MM.1S (cell line): Measurements from ENCODE around the gene CCDC167.

ENCODE experiments used
- DNase-seq: peaks from one replicate; pipeline ENCODE4 v3.0.0-alpha.2; 2015
- H2AFZ ChIP-seq: fragments of 300-600 bp; sonication (generic); 2 replicates; pipeline ENCODE4 v1.6.0; 2016; ENCODE audit warnings: antibody characterized with exemption, low read length
- H3F3A ChIP-seq: fragments of 300-600 bp; sonication (generic); 2 replicates; pipeline ENCODE4 v1.6.1; 2016; ENCODE audit warnings: mild to moderate bottlenecking, antibody characterized with exemption, low read length, moderate library complexity, mixed read lengths; ENCODE audit not compliant: insufficient read depth
- H3K27ac ChIP-seq: fragments of 300-600 bp; sonication (generic); 2 replicates; pipeline ENCODE4 v1.5.1; 2016; ENCODE audit warnings: mild to moderate bottlenecking, low read length
- H3K27me3 ChIP-seq: fragments of 300-600 bp; sonication (generic); replicated peaks from 2 replicates; pipeline ENCODE4 v1.6.0; 2016; ENCODE audit warnings: low read length; ENCODE audit not compliant: insufficient read depth
- H3K36me3 ChIP-seq: fragments of 300-600 bp; sonication (generic); replicated peaks from 2 replicates; pipeline ENCODE4 v1.6.1; 2016; ENCODE audit warnings: mild to moderate bottlenecking, low read length, mixed read lengths; ENCODE audit not compliant: insufficient read depth
- H3K4me1 ChIP-seq: fragments of 300-600 bp; sonication (generic); 2 replicates; pipeline ENCODE4 v1.6.1; 2016; ENCODE audit warnings: low read length, mixed read lengths
- H3K4me2 ChIP-seq: fragments of 300-600 bp; sonication (generic); 2 replicates; pipeline ENCODE4 v1.6.0; 2016; ENCODE audit warnings: low read depth, low read length
- H3K4me3 ChIP-seq: fragments of 300-600 bp; sonication (generic); 2 replicates; pipeline ENCODE4 v1.5.1; 2016; ENCODE audit warnings: low read length, mixed read lengths
- H3K79me2 ChIP-seq: fragments of 300-600 bp; sonication (generic); 2 replicates; pipeline ENCODE4 v1.6.1; 2016; ENCODE audit warnings: mixed run types, low read length, mixed read lengths
- H3K9ac ChIP-seq: fragments of 300-600 bp; sonication (generic); 2 replicates; pipeline ENCODE4 v1.6.1; 2016; ENCODE audit warnings: low read length, mixed read lengths
- H3K9me2 ChIP-seq: fragments of 300-600 bp; sonication (generic); replicated peaks from 2 replicates; pipeline ENCODE4 v1.6.1; 2016; ENCODE audit warnings: mild to moderate bottlenecking, low read length, mixed read lengths; ENCODE audit not compliant: insufficient read depth
- H3K9me3 ChIP-seq: fragments of 300-600 bp; sonication (generic); replicated peaks from 2 replicates; pipeline ENCODE4 v1.6.1; 2016; ENCODE audit warnings: mild to moderate bottlenecking, low read length, mixed read lengths; ENCODE audit not compliant: insufficient read depth
- H4K20me1 ChIP-seq: fragments of 300-600 bp; sonication (generic); 2 replicates; pipeline ENCODE4 v1.6.1; 2016; ENCODE audit warnings: mild to moderate bottlenecking, low read length, moderate library complexity, mixed read lengths; ENCODE audit not compliant: insufficient read depth
- CTCF ChIP-seq: fragments of 300-600 bp; sonication (generic); IDR thresholded peaks from 2 replicates; pipeline ENCODE4 v1.5.1; 2016; ENCODE audit warnings: antibody characterized with exemption, low read length, mixed read lengths
- EZH2 ChIP-seq: fragments of 300-600 bp; sonication (generic); optimal IDR thresholded peaks from 2 replicates; pipeline ENCODE3; 2017; ENCODE audit warnings: low read depth, mild to moderate bottlenecking, antibody characterized with exemption, low read length, mixed read lengths
- EZH2phosphoT487 ChIP-seq: fragments of 300-600 bp; sonication (generic); IDR thresholded peaks from 2 replicates; pipeline ENCODE4 v1.6.1; 2018; ENCODE audit warnings: antibody characterized with exemption, low read length

CCDC167 gene

GRCh38 chr6:37442416-37443215 lies 57.1 kb downstream of the CCDC167 start:
- Histone ChIP-seq H3K9me3 (no peaks in the 10 kb centered on the region), H3K9me2 (no peaks in the 10 kb centered on the region), H3K36me3 (peaks cover 12% of the 10 kb centered on the region; the same call in 1 of the 2 replicates), H3F3A (no peaks in the 10 kb centered on the region), H3K4me3 (peak overlapping the region; percentile 34), H4K20me1 (no peaks in the 10 kb centered on the region), H3K9ac (peak overlapping the region; percentile 12; the same call in 1 of the 2 replicates), H2AFZ (no peak overlapping the region), H3K27me3 (no peaks in the 10 kb centered on the region), H3K4me2 (peak overlapping the region; percentile 63), H3K27ac (no peak overlapping the region), H3K4me1 (0 out of 2 replicates have a peak, but pooled peaks cover 3% of the 10 kb centered on the region), H3K79me2 (peaks cover 24% of the 10 kb centered on the region)
- TF ChIP-seq EZH2phosphoT487, result no peak
- TF ChIP-seq EZH2, result no peak
- no peak for TF ChIP-seq CTCF
- DNase-seq, result peak; percentile 44

- H3K27ac ChIP-seq, result no peak overlapping the region
- no peaks in the 10 kb centered on the region for H3K9me3 ChIP-seq
- peaks cover 29% of the 10 kb centered on the region for H3K79me2 ChIP-seq
- no peaks in the 10 kb centered on the region for H4K20me1 ChIP-seq
- DNase-seq, result no peak
- H3K9me2 ChIP-seq, result no peaks in the 10 kb centered on the region
- TF ChIP-seq EZH2phosphoT487 (no peak), EZH2 (no peak), CTCF (no peak)
- no peaks in the 10 kb centered on the region for H3K27me3 ChIP-seq
- no peak overlapping the region for H3K9ac ChIP-seq
- no peaks in the 10 kb centered on the region for H3F3A ChIP-seq
- 0 out of 2 replicates have a peak, but pooled peaks cover 3% of the 10 kb centered on the region for H3K4me1 ChIP-seq
- H3K4me3 ChIP-seq, result no peak overlapping the region
- peaks cover 14% of the 10 kb centered on the region; the same call in 1 of the 2 replicates for H3K36me3 ChIP-seq
- no peak overlapping the region for H3K4me2 ChIP-seq
- no peak overlapping the region for H2AFZ ChIP-seq
Observed at GRCh38 chr6:37441651-37442050, 58.0 kb downstream of the CCDC167 start.

- TF ChIP-seq CTCF (no peak), EZH2 (no peak), EZH2phosphoT487 (no peak)
- H3K36me3 ChIP-seq, result peaks cover 4% of the 10 kb centered on the region; the same call in 1 of the 2 replicates
- no peaks in the 10 kb centered on the region for H4K20me1 ChIP-seq
Observed at GRCh38 chr6:37438930-37439329, 60.8 kb downstream of the CCDC167 start.

More at GRCh38 chr6:37438930-37439329, 60.8 kb downstream of the CCDC167 start:
- 0 out of 2 replicates have a peak, but pooled peaks cover 3% of the 10 kb centered on the region for H3K4me1 ChIP-seq
- no peak for DNase-seq
- H2AFZ ChIP-seq, result no peak overlapping the region
- H3K27ac ChIP-seq, result no peak overlapping the region
- H3K4me2 ChIP-seq, result no peak overlapping the region
- peaks cover 5% of the 10 kb centered on the region for H3F3A ChIP-seq
- peaks cover 56% of the 10 kb centered on the region for H3K79me2 ChIP-seq
- H3K9me2 ChIP-seq, result no peaks in the 10 kb centered on the region
- no peaks in the 10 kb centered on the region for H3K27me3 ChIP-seq
- no peak overlapping the region for H3K4me3 ChIP-seq
- no peak overlapping the region for H3K9ac ChIP-seq
- no peaks in the 10 kb centered on the region for H3K9me3 ChIP-seq
